HG02870 (cell line): ENCODE data around the gene CD6.

ENCODE experiments used
- ATAC-seq: cut with Tn5 transposase; IDR thresholded peaks from one replicate; pipeline ENCODE4 v1.9.1; 2021; ENCODE audit warnings: mild to moderate bottlenecking, moderate library complexity; ENCODE audit not compliant: unreplicated experiment

Gene CD6

DNA sequence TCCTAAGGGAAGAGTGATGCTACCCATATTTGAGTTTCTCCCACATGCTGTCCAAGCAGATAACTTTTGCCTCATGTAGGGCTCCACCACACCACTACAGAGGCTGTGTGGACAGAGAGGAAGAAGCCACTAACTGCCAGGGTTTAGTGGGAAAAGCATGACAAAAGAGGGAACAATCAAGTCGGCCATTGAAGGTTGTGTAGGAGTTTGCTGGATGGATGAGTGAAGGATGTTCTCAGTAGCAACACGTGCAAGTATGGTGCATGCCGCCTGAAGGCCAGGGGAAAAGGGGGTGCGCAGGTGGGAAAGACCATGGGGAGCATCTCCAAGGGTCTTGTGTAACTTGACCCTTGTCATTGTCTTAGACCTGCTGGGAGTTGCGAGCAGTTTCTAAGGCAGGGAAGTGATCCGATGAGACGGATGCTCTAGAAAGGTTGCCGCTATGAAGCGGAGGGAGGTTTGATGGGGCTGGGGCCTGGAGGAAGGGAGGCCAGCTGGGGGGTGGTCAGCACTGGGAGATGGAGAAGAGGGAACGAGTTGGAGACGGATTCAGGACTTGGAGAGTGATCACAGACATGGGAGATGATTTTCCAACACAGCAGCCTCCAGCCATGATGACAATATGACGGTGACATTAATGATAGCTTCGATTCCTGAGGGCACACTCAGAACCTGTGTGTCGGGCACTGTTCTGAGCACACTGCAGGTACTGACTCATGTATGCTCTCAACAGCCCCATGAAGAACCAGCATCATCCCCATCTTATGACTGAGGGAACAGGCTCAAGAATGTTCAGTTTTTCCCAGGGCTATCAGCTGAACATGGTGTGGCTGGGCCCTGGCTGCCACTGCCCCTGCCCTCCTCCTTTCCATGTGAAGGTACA, 53.7 kb downstream of the CD6 start:
- ATAC-seq: no peak

DNA sequence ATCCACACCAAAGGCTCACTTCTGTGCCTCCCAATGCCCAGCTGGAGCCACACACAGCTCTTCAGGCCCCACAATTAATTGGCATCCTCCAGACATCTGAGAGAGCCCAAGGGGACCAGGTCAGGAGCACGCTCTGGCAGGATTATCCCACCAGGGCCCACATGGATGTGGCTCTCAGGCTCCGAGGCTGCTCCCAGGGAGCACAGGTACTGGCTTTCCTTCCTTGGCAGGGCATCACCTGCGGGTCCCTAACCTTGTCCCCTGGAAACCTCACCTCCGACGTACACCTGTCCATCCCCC, 54.3 kb downstream of the CD6 start:
- ATAC-seq: no peak

- ATAC-seq: no peak
Measured at GRCh38 chr11:61026121-61027031, 54.9 kb downstream of the CD6 start.

DNA sequence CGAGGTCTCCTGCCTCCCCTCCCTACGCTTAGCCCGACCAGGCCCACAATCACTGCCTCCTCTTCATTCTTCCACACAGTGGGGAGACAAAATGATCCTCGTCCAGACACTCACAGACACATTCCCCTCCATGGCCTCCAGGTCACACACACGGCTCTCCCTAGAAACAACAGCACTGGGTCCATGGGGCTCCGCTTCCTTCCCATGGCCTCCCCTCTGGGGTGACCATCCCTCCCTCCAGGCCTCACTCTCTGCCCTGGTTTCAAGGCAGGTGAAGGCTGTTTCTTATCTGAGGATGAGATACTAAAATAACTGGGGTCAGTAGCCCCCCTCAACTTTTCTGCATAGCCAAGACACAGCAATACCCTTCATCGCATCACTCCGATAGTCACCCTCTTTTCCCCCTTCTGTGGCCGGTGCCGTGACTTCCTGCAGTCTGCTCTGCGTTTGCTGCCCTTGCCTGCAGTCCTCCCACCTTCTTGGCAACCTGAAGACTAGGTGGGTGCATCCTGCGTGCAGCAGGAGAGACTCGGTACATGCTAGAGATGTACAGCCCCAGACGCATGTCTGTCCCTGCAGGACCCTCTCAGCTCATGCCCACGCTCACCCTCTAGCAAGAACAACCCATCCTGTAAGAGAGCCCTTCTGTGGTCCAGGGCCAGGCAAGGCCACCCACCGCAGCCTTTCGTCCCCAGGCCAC, 55.8 kb downstream of the CD6 start:
- no peak for ATAC-seq

- peak; percentile 77 for ATAC-seq
Measured at GRCh38 chr11:61028135-61028729, 56.8 kb downstream of the CD6 start.

DNA sequence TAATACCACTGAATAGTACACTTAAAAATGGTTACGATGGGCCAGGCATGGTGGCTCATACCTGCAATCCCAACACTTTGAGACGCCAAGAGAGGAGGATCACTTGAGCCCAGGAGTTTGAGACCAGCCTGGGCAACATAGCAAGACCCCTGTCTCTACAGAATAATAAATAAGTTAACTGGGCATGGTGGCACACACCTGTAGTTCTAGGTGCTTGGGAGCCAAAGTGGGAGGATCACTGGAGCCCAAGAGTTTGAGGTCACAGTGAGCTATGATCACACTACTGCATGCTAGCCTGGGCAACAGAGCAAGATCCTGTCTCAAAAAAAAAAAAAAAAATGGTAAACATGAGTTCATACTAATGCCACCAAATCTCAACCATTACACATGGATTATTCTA, 61.3 kb downstream of the CD6 start:
- no peak for ATAC-seq

GRCh38 chr11:61033417-61033816, 61.9 kb downstream of the CD6 start:
- no peak for ATAC-seq

DNA sequence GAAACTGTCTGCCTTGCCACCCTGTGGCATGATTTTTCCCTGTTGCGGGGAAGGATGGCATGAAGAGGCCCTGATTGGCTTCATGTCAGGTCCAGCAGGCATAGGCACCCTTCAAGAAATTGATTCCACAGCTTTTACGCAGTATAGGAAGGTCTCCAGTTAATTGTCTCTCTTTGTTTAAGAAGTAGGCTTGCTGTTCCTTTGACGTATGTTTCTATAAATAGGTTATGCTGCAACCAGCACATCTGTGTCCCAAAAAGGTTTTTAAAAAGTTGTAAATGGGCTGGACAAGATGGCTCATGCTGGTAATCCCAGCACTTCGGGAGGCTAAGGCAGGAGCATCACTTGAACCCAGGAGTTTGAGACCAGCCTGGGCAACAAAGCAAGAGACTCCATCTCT, 62.6 kb downstream of the CD6 start:
- no peak for ATAC-seq

GRCh38 chr11:61034704-61035525, 63.4 kb downstream of the CD6 start:
- no peak for ATAC-seq

GRCh38 chr11:61035526-61035835, 64.0 kb downstream of the CD6 start:
- ATAC-seq: no peak

GRCh38 chr11:61037441-61038093, 66.1 kb downstream of the CD6 start:
- ATAC-seq: no peak

GRCh38 chr11:61039916-61040315, 68.4 kb downstream of the CD6 start:
- no peak for ATAC-seq

- peak; percentile 81 for ATAC-seq
Measured at GRCh38 chr11:61041755-61042518, 70.5 kb downstream of the CD6 start.

GRCh38 chr11:61042537-61042936, 71.1 kb downstream of the CD6 start:
- no peak for ATAC-seq

DNA sequence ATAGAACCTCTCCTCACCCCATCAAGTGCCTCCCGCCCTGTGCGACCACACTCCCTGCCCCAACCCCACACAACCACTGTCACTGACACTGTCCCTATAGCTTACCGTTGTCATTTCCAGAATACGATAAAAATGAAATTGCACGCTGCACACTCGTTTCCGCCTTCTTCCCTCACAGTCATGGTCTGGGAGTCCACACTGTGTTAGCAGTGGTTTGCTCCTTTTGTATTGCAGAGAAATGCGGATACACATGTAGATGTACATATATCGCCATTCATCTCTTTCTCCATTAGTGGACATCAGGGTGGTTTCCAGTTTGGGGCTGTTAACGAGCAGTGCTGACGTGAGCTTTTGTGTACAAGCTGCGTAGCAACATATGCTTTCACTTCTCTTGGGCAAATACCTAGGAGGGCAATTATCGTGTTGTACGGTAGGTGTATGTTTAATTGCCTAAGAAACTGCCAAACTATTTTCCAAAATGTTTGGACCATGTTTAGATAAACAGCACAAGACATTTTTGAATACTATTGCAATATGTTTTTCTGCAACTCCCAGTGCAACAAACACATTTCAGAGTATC, 71.6 kb downstream of the CD6 start:
- ATAC-seq: no peak

DNA sequence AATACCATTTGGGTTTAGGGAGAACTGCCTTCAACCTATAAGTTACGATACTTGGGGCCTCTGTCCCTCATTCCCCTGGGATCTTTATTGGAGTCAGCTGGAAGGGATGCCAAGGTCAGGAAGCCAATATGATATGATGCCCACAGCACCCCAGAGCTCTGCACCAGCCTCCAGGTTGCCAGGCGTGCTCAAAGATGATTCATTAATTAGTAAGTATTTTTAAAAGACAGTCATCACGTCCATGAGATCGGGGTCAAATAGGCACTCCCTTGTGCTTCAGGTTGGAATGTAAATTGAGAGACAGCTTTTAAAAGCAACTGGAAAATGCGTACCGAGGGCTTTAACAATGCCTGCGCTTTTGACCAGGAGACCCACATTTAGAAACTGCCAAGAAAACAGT, 73.8 kb downstream of the CD6 start:
- ATAC-seq: no peak

GRCh38 chr11:61046833-61047232, 75.4 kb downstream of the CD6 start:
- ATAC-seq: no peak

DNA sequence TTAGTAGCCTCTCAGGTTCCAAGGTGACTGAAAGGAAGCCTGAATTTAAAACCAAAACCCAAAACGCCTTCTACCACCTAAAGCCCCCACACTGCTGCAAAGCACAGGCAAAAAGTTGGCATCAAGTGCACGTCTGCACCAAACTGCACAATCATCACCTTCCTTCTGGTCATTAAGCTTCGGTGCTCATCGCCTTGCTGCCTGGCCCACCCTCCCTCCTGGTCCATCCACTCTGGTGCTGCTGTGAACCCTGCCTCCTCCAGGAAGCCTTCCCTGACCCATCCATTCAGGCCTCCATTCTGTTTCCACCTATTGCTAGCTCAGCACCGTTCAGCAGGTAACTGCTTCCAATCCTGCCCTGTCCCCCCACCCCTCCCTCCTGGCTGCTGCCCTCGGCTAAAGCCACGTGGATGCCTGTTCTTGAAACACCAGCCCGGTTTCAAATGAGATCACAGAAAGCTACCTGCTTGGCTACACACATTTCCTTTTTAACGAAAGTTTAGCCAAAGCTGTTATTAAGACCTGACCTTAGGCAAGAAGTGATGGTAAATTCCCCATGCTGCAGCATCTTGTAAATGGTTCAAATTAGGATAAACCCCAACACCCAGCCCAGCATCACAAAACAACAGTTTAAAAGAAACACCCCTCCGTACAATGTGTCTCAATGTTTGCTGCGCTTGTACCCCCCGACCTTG, 77.0 kb downstream of the CD6 start:
- no peak for ATAC-seq
